Peyer's patch (tissue), 4 donors: ENCODE results near the gene TMEFF1. TPM values are rescaled to one million over a fixed set of nuclear protein-coding genes. Genes with fewer than 3 reads are reported as not detected.
A peak's percentile ranks its signal among the peaks of the same experiment; 100 is the strongest.

Experiments
- DNase-seq, 3 donors: peaks; one replicate each; pipeline ENCODE4 v3.0.0-alpha.2; 2017 to 2019
- H3K27ac ChIP-seq, 4 donors: fragments of 200-600 bp; sonication (generic); one replicate each; pipeline ENCODE4 v1.5.1; 2016 to 2019
- H3K27me3 ChIP-seq, 2 donors: fragments of 200-600 bp; sonication (generic); one replicate each; pipeline ENCODE4 v1.5.1; 2019
- H3K36me3 ChIP-seq, 3 donors: fragments of 200-600 bp; sonication (generic); one replicate each; pipeline ENCODE4 v1.5.1; 2016 to 2019
- H3K4me1 ChIP-seq, 4 donors: fragments of 200-600 bp; sonication (generic); one replicate each; pipeline ENCODE4 v1.5.1; 2016 to 2019
- H3K4me3 ChIP-seq, 4 donors: fragments of 200-600 bp; sonication (generic); 1 replicate in 3 of 4; 2 replicates in 1 of 4; pipeline ENCODE4 v1.5.1; 2016 to 2019; ENCODE audit warnings: mild to moderate bottlenecking in 1 of 4
- H3K9me3 ChIP-seq, 4 donors: fragments of 200-600 bp; sonication (generic); one replicate each; pipeline ENCODE4 v1.5.1; 2016 to 2019; ENCODE audit warnings: mild to moderate bottlenecking in 1 of 4
- CTCF ChIP-seq, 6 experiments: fragments of 450-650 bp in 4 of 6; fragments of 200-600 bp in 2 of 6; sonication (generic) in 1 of 6; IDR thresholded peaks; one replicate each; pipeline ENCODE4 v1.5.1; 2017 to 2019; ENCODE audit warnings: antibody characterized with exemption in 6 of 6, mild to moderate bottlenecking in 3 of 6, moderate library complexity in 1 of 6
- POLR2A ChIP-seq, 2 donors: fragments of 450-650 bp; IDR thresholded peaks; one replicate each; pipeline ENCODE4 v1.5.1; 2017; ENCODE audit warnings: antibody characterized with exemption in 2 of 2, mild to moderate bottlenecking in 2 of 2, moderate library complexity in 2 of 2
- total RNA-seq, 4 donors: library from RNA; depleted of rRNA; stranded (reverse); fragments of >200 nt; gene quantifications; one replicate each; pipeline ENCODE4 v1.1.0, GENCODE V29; 2016

TMEFF1 gene
- total RNA-seq, 4 donors from 2014 or later, result 0.40 TPM; not detected in 3

- no peaks in the 10 kb centered on the region for H3K9me3 ChIP-seq
- TF ChIP-seq POLR2A (IDR thresholded peaks at IDR 0.05) (no peak), CTCF (IDR thresholded peaks at IDR 0.05) (no peak)
- no peaks in the 10 kb centered on the region for H3K36me3 ChIP-seq
- H3K27me3 ChIP-seq, result no peaks in the 10 kb centered on the region
- H3K4me1 ChIP-seq, result peaks cover 0 to 22% (median 0%) of the 10 kb centered on the region in 4 donors
- no peak for DNase-seq
- peak overlapping the region in 3 of 4 donors; percentile 22 to 90 (median 59) for H3K27ac ChIP-seq
- no peak overlapping the region for H3K4me3 ChIP-seq
Observed at GRCh38 chr9:100428871-100429654, 43.9 kb upstream of the TMEFF1 start.

- no peaks in the 10 kb centered on the region for H3K9me3 ChIP-seq
- H3K36me3 ChIP-seq, result no peaks in the 10 kb centered on the region
- no peak overlapping the region for H3K4me3 ChIP-seq
- no peak for TF ChIP-seq CTCF (IDR thresholded peaks at IDR 0.05)
- TF ChIP-seq POLR2A (IDR thresholded peaks at IDR 0.05), result no peak
- no peak overlapping the region for H3K27ac ChIP-seq
- H3K27me3 ChIP-seq, result no peaks in the 10 kb centered on the region
- no peak for DNase-seq
- H3K4me1 ChIP-seq, result peaks cover 0 to 22% (median 0%) of the 10 kb centered on the region in 4 donors
Observed at GRCh38 chr9:100430286-100430940, 42.5 kb upstream of the TMEFF1 start.

GRCh38 chr9:100431886-100432285 is 41.1 kb upstream of the TMEFF1 start:
- H3K4me3 ChIP-seq, result no peak overlapping the region
- peaks cover 0 to 15% (median 0%) of the 10 kb centered on the region in 4 donors for H3K4me1 ChIP-seq
- H3K27ac ChIP-seq, result no peak overlapping the region
- TF ChIP-seq CTCF (IDR thresholded peaks at IDR 0.05) (no peak), POLR2A (IDR thresholded peaks at IDR 0.05) (no peak)
- H3K27me3 ChIP-seq, result no peaks in the 10 kb centered on the region
- no peak for DNase-seq
- no peaks in the 10 kb centered on the region for H3K9me3 ChIP-seq
- H3K36me3 ChIP-seq, result no peaks in the 10 kb centered on the region

- TF ChIP-seq POLR2A (IDR thresholded peaks at IDR 0.05) (no peak), CTCF (IDR thresholded peaks at IDR 0.05) (no peak)
Observed at GRCh38 chr9:100432736-100433135, 40.2 kb upstream of the TMEFF1 start.

GRCh38 chr9:100436571-100436970 is 36.4 kb upstream of the TMEFF1 start:
- H3K4me1 ChIP-seq, result no peaks in the 10 kb centered on the region
- no peak overlapping the region for H3K4me3 ChIP-seq
- H3K36me3 ChIP-seq, result no peaks in the 10 kb centered on the region
- H3K27ac ChIP-seq, result no peak overlapping the region
- no peaks in the 10 kb centered on the region for H3K9me3 ChIP-seq
- TF ChIP-seq CTCF (IDR thresholded peaks at IDR 0.05), result no peak
- no peak for TF ChIP-seq POLR2A (IDR thresholded peaks at IDR 0.05)
- no peaks in the 10 kb centered on the region for H3K27me3 ChIP-seq
- no peak for DNase-seq

More at GRCh38 chr9:100432736-100433135, 40.2 kb upstream of the TMEFF1 start:
- Histone ChIP-seq H3K4me3 (no peak overlapping the region), H3K27ac (no peak overlapping the region), H3K27me3 (no peaks in the 10 kb centered on the region), H3K4me1 (peaks cover 0 to 12% (median 0%) of the 10 kb centered on the region in 4 donors), H3K9me3 (no peaks in the 10 kb centered on the region), H3K36me3 (no peaks in the 10 kb centered on the region)
- no peak for DNase-seq
